NCI-H1417 (cell line): ENCODE measurements around the gene TOR1A.
"Not testable (repeated sequence)": the region's sequence is repeated elsewhere in the genome, so short reads cannot be mapped to it uniquely, and the experiment has no call there.

Source experiments
- DNase-seq, 3 experiments: peaks; one replicate each; lab custom pipeline; 2025; lab: John Stamatoyannopoulos, UW

TOR1A gene

DNA sequence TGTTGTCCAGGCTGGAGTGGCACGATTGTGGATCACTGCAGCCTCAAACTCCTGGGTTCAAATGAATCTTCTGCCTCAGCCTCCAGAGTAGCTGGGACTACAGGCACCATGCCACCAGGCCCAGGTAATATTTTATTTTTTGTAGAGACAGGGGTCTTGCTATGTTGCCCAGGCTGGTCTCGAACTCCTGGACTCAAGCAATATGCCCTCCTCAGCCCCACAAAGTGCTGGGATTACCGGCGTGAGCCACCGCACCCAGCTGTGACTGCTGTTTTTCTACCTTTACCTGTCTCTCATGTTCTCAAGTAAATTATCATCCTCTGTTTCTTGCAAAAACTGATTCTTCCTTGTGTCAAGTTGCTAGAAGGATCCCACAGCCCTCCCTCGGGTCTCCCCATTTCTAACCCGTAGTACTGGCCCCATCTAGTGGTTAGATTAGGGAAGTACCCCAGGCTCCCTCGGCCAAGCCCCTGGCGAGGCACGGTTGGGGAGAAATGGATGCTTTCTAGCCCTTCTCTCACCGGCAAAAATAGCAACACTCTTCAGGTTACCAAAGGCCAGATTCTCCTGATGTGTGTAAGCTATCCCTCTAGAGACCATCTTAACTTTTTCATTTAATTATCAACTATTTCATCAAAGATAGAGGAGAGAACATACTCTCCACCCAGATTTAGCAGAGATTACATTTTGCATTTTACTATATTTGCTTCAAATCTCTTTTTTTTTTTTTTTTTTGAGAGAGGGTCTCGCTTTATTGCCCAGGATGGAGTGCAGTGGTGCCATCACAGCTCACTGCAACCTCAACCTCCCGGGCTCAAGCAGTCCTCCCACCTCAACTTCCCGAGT, 40.2 kb downstream of the TOR1A start:
- peak; percentile 44 to 86 (median 55) for DNase-seq

DNA sequence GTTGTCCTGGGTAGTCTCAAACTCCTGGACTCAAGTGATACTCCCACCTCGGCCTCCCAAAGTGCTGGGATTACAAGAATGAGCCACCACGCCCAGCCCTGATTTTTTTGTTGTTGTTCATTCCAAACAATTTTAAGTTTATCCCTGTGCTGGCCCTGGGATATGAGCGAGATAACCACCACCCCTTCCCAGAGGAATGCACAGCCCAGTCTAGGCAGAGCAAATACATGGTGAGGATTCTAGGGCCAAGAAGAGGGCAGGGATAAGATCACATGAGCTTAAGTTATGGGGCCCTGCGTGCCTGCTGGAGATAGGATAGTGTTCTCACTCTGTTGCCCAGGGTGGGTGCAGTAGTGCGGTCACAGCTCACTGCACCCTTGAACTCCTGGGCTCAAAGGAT, 42.0 kb downstream of the TOR1A start:
- no peak for DNase-seq

DNA sequence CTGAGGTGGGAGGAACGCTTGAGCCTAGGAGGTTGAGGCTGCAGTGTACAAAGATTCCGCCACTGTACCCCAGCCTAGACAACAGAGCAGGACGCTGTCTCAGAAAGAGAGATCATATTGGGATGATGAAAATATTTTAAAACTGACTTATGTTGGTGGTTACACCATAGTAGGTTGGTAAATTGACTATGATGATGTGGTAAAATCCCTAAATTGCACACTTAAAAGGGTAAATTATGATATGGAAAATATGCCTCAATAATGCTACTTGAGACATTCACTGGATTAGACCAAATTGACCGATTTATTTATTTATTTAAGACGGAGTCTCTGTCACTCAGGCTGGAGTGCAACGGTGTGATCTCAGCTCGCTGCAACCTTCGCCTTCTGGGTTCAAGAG, 42.8 kb downstream of the TOR1A start:
- DNase-seq: no peak

DNA sequence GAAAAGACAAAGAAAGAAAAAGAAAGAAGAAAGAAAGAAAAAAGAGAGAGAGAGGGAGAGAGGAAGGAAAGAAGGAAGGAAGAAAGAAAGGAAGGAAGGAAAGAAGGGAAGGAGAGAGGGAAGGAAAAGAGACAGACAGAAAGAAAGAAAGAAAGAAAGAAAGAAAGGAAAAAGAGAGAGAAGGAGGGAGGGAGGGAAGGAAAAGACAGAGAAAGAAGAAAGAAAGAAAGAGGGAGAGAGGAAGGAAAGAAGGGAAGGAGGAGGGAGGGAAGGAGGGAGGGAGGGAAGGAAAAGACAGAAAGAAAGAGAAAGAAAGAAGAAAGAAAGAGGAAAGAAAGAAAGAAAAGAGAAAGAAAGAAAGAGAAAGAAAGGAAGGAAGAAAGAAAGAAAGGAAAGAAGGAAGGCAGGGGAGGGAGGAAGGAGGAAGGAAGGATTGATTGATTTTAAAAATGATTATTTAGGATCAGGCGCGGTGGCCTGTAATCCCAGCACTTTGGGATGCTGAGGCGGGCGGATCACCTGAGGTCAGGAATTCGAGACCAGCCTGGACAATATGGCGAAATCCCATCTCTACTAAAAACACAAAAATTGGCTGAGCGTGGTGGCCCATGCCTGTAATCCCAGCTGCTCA, 44.3 kb downstream of the TOR1A start:
- DNase-seq: no peak

DNA sequence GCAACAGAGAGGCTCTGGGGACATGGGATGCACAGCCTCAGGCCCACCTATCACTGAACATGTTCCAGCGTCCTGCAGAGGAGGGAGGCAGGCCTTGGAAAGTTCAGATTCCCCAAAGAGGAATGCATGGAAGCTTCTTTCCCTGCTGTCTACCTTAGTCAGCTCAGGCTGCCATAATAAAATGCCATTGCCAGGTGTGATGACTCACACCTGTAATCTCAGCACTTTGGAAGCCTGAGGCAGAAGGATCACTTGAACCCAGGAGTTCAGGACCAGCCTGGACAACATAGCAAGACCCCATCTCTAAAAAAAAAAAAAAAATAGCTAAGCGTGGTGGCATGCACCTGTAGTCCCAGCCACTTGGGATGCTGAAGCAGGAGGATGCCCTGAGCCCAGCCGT, 45.5 kb downstream of the TOR1A start:
- no peak for DNase-seq

DNA sequence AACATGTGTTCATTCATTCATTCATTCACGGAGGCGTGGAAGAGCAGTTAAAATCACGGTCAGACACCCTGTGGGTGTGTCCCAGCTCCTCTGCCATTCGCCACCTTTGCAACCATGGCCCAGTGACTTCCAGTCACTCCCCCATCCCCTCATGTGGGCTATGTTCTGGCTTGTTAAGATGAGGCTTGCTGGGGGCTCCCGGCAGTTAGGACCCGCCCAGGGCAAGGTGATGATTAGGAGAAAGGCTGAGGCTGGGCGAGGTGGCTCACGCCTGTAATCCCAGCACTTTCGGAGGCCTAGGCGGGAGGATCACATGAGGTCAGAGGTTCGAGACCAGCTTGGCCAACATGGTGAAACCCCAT, 46.2 kb downstream of the TOR1A start:
- DNase-seq: no peak

DNA sequence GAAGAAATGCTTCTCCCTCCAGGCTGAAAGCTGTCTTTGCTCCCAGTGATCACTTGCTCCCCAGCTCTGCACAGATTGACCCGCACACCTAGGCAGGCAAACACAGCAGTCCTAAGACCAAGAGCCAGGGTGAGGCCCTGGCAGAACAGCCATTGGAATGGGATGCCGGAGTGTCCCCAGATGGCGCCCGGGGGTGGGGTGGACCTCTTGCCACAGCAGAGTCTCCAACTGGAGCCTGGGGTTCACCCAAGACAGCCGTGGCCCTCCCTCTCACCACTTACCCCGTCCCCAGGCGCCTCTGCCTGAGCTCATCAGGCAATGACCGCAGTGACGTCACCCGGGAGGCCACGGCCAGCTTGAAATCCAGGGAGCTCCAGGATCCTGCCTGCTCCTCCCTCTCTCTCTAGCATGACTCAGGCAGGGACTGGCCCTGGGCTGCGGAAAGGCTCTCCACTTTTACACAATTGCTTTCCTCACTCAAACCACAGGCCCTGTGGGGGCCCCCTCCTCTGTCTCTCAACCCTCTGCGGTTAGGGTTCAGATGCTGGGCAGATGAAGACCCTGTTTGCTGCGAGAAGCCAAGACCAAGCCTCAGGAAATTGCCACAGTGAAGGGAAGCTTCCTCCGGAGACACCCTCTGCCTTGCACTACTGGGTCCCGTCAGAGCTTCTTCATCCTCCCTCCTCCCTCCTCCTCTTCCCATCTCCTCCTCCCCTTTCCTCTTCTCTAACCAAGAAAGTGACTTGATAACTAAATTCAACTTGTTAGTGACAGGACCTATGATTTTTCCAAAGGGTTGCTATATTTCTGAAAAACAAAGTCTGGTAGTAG, 46.8 kb downstream of the TOR1A start:
- peak in 2 of 3 experiments; percentile 16 to 44 for DNase-seq

DNA sequence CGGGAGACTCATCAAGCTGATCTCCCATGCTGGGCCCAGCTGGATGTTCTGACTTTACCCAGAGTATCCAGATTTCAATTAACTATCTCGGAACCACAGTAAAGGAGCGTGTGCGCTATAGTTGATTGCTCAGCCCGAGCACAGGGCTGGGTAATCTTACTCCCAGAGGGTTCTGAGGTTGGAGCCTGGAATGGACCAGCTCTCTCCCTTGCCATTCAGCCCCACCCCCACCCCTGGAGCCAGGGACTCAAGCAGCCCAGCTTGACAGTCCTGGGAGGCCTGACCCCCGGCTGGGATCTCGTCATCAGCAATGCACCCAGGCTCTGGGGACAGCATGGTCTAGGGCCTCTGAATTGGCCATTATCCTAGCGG, 47.4 kb downstream of the TOR1A start:
- no peak for DNase-seq

DNA sequence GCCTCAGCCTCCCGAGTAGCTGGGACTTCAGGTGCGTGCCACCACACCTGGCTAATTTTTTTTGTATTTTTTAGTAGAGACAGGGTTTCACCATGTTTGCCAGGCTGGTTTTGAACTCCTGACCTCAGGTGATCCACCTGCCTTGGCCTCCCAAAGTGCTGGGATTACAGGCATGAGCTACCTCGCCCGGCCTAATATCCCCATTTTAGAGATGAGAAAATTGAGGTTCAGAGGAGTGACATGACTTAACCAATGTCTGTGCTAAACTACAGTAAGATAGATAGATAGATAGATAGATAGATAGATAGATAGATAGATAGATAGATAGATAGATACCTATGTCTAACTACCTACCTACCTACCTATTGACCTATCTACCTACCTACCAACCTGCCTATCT, 47.8 kb downstream of the TOR1A start:
- DNase-seq: not testable (repeated sequence)

DNA sequence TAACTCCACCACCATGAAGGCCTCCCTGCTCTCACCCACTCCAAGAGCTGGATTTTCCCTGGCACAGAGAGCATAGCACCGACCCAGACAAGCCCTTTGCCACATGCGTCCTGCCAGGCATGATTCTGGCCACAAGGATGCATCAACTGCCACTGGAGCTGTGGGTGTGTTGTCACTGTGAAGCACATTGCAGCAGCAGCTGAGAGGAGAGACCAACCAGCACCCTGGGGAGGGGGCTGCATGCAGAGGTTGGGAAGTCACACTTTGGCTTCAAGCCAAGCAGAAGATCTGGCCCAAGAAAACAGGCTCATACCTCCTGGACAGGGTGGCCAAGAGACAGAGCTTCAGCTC, 48.5 kb downstream of the TOR1A start:
- DNase-seq: no peak

DNA sequence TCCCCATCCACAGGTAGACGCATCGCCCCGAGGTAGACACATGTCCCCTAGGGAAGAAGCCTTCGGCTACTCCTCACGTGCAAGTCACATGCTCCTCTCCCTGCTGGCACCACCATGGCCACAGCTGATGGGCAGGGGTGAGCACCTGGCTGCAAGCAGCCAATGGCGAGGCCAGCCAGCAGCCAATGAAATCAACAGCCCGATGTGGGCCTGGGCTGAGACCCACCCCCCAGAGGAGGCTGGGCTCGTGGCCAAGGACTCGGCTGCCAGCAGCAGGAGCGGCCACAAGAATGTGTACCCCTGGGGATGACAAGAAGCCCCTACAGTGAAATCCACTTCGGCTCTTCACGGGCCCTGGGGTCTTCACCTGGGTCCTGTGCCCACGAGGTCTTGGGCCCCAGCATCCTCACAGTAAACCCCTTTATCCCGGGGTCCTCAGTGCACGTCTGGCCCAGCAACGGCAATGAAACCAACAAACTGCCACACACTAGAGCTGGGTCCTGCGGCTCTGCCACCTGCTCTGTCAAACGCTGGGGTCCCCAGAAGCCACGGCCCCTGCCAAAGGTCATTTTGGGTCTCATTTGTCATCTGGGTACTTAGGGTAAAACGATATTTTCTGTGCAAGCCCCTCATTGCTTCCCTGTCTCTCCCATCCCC, 49.0 kb downstream of the TOR1A start:
- DNase-seq: peak in 1 of 3 experiments; percentile 24

DNA sequence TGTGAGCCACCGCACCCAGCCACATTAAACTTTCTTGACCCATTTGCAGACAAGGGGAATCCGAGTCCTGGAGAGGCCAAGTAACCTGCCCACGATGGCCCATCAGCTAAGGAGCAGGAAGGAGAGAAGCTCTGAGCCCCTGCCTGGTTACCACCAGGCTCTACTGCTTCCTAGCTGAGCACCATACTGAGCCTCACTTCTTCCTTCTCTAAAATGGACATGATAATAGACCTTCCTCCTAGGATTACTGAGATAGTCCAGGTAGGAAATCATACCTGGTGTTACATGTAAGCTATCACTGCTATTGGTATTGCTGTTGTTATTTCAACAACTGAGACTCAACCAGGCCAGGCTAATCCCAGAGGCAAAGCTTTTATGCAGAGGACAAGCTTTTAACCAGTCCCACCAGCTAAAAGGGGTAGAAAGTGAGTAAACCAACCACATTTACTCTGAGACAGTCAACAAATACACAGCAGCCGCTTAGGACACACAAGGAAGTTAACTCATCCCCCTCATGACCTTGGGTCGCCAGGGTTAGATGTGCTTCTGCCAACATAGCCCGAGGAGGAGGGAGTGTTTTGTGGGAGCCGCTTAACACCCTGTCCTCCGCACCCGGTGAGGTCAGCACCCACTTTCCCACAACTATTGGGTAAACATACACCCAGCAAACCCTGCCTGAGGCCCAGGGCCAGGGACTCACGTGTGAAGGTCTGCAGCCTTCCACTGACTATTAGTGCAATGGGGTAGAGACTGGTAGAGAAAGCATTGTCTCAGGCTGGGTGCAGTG, 50.5 kb downstream of the TOR1A start:
- no peak for DNase-seq

DNA sequence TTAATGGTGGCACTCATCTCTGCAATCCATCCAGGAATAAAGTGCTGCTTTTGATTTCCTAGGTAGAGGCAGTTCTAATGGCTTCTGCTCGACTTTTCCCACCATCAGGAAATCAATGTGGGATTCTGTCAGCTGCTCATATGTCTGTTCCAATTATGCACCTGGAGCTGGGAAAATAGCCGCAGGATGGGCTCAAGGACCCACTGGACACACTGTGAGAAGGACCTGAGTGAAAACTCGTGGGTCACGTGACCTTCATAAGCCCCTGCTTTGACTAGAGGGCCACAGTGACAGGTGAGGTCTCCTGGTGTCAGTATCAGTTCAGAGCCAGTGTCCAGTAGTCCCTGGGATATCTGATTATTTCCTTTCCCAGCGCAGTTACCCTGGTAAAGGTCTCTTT, 53.2 kb downstream of the TOR1A start:
- no peak for DNase-seq

DNA sequence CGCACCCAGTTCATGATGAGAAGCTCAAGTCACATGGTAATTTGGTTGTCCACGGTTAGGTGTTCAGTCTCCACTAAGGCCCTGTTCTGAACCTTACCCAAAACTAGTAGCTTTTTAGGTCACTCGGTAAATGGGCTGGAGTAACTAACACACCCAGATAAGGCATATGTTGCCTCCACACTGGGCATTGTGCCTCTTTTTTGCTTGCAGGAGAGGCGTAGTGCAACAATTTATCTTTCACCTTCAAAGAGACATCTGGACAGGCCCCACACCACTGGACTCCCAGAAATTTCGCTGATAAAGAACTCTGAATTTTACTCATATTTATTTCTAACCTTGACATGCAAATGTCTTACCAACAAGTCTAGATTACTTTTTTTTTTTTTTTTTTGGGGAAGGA, 54.3 kb downstream of the TOR1A start:
- DNase-seq: no peak

DNA sequence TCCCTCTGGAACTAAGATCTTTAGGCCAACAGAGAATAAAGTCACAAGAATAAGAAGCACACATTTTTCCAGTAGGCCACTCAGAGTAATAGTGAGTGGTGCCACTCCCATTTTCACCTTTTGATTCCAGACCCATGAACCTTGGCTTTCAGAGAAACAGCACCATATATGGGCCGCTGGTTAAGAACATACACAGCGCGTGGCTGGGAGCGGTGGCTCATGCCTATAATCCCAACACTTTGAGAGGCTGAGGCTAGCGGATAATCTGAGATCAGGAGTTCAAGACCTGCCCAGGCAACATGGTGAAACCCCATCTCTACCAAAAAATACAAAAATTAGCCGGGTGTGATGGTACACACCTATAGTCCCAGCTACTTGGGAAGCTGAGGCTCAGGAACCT, 55.5 kb downstream of the TOR1A start:
- DNase-seq: no peak

DNA sequence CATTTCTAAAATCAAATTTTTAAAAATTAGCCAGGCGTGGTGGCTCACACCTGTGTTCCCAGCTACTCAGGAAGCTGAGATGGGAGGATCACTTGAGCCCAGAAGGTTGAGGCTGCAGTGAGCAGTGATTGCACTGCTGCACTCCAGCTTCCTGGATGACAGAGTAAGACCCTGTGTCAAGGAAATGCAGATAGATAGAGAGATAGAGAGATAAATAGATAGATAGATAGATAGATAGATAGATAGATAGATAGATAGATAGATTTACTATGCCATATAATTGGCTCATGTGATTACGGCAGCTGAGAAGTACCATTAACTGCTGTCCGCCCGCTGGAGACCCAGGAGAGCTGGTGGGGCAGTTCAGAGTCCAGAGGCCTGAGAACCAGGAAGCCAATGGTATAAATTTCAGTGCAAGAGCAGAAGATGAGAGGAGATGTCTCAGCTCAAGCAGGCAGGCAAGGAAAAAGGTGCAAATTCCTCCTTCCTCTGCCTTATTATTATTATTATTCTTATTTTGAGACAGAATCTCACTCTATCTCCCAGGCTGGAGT, 58.1 kb downstream of the TOR1A start:
- no peak for DNase-seq

DNA sequence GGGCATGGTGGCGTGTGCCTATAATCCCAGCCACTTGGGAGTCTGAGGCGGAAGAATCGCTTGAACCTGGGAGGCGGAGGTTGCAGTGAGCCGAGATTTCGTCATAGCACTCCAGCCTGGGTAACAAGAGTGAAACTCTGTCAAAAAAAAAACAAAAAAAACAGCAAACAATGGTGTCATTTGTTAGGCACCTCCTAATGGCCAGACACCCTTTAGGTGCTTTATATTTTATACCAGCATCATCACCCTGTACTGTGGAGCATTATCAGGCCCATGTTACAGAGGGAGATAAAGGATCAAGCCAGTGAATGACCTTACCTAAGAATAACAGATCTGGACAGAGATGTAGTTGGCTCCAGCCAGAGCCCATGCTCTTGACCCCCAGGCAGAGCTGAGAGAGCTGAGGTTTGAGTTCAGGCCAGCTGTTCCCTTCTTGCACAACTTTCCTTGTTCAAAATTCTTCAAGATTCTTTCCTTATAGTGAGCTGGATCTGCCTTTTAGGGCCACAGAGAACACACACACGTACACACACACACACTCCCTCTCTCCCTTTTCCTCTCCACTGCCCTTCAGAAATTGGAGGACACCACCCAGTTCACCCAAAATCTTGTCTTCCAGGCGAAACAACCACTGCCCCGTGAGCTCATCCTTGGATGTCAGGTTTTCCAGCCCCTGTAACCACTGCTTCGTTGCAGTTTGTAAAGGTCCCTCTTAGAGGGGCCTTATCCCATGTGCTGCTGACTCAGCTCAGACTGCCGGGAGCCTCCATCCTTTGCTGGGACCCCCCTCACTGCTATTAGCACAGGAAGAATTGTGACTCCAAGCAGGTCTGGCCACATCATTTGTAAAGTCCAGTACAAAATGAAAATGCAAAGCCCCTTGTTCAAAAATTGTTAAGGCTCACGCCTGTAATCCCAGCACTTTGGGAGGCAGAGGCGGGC, 60.7 kb downstream of the TOR1A start:
- no peak for DNase-seq
